Epithelial cell of proximal tubule (primary cell): ENCODE measurements around the gene SEZ6L. TPM values are rescaled to one million over a fixed set of nuclear protein-coding genes. Genes with fewer than 3 reads are reported as not detected.

Experiments used
- DNase-seq: peaks from one replicate; pipeline ENCODE4 v3.0.0-alpha.2; 2011; ENCODE audit warnings: low read depth
- H3K4me3 ChIP-seq: 2 replicates; pipeline ENCODE4 v1.5.1; 2011; ENCODE audit warnings: low read depth, mild to moderate bottlenecking, low read length
- CTCF ChIP-seq: conservative IDR thresholded peaks from 2 replicates; pipeline ENCODE4 v1.5.1; 2012; ENCODE audit warnings: low read depth, mild to moderate bottlenecking, low read length
- total RNA-seq: library from RNA; depleted of rRNA; stranded (reverse); fragments of >200 nt; gene quantifications from 2 replicates; pipeline ENCODE4 v1.2.3, GENCODE V29; 2015

SEZ6L gene
- total RNA-seq, 1 donor from 2014 or later, result not detected

- no peak for TF ChIP-seq CTCF
- DNase-seq, result no peak
- H3K4me3 ChIP-seq, result no peak overlapping the region
Measured at GRCh38 chr22:26162926-26163325, 6.3 kb upstream of the SEZ6L start.

- no peak overlapping the region for H3K4me3 ChIP-seq
- no peak for TF ChIP-seq CTCF
- DNase-seq, result no peak
Measured at GRCh38 chr22:26164174-26164573, 5.1 kb upstream of the SEZ6L start.

- no peak for DNase-seq
- no peak overlapping the region for H3K4me3 ChIP-seq
- no peak for TF ChIP-seq CTCF
Measured at GRCh38 chr22:26168330-26168851, 871 bp upstream of the SEZ6L start.

- H3K4me3 ChIP-seq, result no peak overlapping the region
- TF ChIP-seq CTCF, result no peak
- DNase-seq, result no peak
Measured at GRCh38 chr22:26168939-26169314, 335 bp upstream of the SEZ6L start.

- H3K4me3 ChIP-seq, result no peak overlapping the region
- DNase-seq, result no peak
- TF ChIP-seq CTCF, result no peak
Measured at GRCh38 chr22:26170112-26170492, 840 bp downstream of the SEZ6L start.

- TF ChIP-seq CTCF, result no peak
- no peak overlapping the region for H3K4me3 ChIP-seq
- no peak for DNase-seq
Measured at GRCh38 chr22:26170795-26171580, 1.7 kb downstream of the SEZ6L start.
